DMS114 treated with DMSO at 0.1 percent for 48 hours (cell line): Measurements from ENCODE around the gene SLC33A1.

Experiments
- DNase-seq: peaks from one replicate; lab custom pipeline; 2025; ENCODE audit not compliant: unreplicated experiment; lab: John Stamatoyannopoulos, UW

SLC33A1 gene

DNA sequence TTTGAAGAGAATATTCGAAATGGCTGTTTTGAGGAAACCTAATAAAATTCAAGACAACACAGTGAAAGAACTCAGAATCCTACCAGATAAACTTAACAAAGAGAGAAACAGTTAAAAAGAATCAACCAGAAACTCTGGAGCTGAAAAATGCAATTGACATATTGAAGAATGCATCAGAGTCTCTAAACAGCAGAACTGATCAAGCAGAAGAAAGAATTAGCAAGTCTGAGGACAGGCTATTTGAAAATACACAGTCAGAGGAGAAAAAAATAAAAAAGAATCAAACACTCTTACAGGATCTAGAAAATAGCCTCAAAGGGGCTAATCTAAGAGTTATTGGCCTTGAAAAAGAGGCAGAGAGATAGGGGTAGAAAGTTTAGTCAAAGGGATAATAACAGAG, 61.7 kb downstream of the SLC33A1 start:
- no peak for DNase-seq

DNA sequence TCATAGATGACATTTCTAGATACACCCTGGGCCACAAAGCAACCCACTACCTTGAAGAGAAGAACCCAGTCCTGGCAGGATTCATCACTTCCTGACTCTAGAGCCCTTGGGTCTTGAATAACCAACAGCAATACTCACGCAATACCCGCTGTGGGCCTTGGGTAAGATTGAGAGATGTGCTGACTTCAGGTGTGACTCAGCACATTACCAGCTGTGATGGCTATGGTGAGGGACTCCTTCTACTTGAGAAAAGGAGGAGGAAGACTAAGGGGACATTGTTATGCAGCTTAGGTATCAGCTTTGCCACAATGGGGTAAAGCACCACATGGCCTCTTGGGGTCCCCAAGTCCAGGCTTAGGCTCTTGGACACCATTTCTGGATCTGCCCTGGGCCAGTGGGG, 63.0 kb downstream of the SLC33A1 start:
- DNase-seq, result no peak

DNA sequence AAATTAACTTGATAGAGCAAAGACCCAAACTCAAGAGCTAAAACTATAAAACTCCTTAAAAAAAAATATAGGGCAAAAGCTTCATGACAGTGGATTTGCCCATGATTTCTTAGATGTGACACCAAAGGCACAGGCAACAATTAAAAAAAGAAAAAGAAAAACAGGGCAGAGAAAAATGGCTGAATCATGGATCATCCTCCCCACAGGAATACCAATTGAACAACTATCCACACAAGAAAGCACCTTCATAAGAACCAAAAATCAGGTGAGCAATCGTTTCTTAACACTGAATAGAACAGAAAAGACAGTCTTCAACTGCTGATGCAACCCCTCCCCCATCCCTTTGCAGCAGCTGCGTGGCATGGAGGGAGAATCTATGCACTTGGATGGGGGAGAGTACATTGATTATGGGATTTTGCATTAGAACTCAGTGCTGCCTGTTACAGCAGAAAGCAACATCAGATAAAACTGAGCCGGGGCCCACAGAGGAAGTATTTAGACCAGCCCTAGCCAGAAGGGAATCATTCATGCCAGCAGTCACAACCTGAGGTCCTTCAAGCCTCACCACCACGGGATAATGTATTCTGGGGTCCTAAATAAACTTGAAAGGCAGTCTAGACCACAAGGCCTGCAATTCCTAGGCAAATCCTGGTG, 63.8 kb downstream of the SLC33A1 start:
- no peak for DNase-seq

DNA sequence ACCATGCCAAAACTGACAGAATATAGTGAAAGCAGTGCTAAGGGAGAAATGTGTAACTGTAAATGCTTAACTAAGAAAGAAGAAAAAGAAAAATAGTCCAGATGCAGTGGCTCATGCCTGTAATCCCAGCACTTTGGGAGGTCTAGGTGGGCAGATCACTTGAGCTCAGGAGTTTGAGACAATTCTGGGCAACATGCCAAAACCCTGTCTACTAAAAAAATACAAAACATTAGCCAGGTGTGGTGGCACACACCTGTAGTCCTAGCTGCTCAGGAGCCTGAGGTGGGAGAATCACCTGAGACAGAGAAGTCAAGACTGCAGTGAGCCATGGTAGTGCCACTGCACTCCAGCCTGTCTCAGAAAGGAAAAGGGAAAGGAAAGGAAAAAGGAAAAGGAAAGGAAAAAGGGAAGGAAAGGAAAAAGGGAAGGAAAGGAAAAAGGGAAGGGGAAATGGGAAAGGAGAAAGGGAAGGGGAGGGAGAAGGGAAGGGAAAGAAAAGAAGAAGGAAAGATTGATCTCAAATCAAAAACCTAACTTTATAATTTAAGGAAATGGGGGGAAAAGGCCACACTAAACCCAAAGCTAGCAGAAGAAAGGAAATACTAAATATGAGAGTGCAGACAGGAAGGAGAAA, 68.4 kb downstream of the SLC33A1 start:
- no peak for DNase-seq

DNA sequence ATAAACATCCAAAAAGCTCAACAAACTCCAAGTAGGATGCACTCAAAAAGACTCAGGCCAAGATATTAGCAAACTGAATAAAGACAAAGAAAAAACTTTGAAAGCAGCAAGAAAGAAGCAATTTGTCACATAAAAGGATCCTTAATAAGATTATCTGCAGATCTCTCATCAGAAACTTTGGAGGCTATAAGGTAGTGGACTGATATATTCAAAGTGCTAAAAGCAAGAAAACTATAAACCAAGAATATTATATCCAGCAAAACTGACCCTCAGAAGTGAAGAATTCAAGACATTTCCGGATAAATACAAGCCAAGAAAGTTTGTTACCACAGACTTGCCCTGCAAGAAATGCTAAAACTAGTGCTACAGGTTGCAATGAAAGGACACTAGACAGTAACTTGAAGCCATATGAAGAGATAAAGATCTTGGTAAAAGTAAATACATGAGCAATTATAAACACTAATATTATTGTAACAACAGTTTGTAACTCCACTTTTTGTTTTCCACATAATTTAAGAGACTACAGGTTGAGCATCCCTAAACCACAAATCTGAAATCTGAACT, 71.8 kb downstream of the SLC33A1 start:
- DNase-seq, result no peak

DNA sequence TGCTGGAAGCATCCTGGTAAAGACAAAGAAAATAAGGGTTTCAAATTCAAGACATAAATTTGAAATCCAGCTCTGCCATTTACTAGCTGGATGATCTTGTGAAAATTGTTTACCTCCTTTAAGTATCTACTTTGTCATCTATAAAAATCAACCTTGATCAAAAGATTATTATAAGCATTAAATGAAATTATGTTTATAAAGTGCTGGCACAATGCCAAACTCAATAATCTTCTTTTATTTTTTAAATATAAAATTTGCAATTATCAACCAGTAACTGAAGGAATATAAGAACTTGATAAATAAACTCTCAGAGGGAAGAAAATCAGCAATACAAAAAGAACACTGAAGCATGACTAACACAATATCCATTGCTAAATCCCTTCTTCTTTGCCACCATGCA, 73.9 kb downstream of the SLC33A1 start:
- no peak for DNase-seq

DNA sequence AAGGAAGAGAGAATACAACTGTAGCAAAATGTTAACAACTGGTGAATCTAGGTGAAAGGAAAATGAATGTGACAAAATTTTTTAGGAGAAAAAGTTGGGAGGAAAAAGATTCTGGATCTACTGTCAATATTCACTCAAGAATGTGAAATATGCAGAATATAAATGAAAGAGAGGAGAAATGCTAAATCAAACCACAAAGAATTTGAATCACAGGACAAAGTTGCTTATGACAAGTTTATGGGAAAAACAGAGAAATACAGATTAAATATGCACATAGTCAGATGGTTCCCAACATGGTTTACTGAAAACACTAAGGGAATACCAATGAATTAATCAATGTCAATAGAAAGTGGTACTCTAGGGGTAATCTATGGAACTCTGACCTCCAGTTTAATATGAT, 75.8 kb downstream of the SLC33A1 start:
- DNase-seq, result no peak

DNA sequence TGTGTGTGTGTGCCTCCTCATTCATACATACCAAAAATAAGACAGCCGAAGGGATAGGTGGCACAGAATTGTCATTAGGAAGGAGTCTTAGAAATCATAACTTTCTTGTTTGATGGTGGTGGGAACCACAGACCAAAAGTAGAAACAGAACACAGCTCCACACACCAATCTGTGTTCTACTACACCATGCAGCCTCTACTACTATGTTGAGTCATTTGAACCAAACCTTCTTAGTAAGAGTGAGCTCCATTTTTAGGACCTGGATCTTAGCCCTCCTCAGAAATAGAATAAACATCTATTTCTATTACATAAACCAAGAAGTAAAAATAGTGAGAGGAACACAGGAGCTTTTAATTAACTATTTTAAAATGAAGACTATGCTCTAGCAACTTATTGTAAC, 81.4 kb downstream of the SLC33A1 start:
- no peak for DNase-seq

DNA sequence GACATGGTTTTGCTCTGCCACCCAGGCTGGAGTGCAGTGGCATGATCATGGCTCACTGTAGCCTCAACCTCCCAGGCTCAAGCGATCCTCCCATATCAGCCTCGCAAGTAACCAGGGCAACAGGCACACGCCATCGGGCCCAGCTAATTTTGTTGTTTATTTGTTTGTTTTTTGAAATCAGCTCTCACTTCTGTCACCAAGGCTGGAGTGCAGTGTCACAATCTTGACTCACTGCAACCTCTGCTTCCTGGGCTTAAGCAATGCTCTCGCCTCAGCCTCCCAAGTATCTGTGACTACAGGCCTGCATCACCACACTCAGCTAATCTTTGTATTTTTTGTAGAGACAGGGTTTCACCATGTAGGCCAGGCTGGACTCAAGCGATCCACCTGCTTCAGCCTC, 83.1 kb downstream of the SLC33A1 start:
- DNase-seq, result no peak
